ENCODE measurements around the gene RETSAT.

The RETSAT gene

GRCh38 chr2:85307527-85307897, 46.8 kb downstream of the RETSAT start:
- no peak for DNase-seq (ENCODE audit: low spot score)

DNA sequence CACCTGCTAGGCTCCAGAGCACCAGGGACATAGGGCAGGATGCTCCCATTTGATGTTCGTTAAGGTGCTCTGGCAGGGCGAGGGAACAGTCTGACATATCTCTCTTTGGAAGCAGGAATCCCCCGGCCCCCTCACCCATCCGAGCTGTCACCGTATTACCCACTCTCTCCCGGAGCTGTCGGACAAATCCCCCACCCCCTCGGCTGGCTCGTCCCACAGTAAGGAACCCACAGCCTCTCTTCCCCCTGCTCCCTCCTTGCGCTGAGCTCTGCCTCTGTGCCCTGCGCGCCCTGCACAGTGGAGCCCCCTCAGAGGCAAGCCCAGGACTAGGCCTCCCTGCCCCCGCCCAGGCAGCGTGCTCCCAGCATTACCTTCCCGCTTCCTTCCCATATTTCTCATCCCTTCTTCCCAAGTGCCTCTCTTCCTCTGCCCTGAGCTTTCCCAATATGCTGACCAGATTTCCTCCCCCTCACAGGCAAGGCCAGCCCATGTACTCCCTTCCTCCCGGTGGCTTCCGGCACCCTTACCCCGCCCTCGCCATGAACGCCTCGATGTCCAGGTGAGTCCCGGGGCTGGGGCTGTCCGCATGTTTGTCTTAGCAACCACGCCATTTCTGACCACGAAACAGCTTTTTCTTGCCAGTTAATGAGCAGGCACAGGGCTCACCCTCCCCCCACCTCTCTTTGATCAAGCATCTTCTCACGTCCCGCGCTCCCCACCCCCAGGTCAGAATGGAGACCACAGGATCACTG, 50.4 kb downstream of the RETSAT start:
- DNase-seq (ENCODE audit: low spot score) = no peak

DNA sequence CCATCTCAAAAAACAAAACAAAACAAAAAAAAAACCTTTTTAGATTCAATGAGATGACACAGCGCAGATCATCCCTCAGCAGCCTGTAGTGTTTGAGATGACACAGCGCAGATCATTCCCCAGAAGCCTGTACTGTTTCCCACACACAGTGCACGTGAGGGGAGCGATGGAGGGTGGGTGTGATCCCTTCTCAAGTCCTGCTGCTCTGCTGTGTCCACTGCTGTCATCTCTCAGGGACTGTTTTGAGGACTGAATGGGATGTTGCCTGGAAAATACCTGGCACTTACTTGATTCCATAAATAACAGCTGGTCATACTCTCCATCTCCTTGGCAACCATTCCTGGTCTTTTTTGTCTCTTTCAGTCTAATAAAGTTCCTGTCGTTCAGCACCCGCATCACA, 52.2 kb downstream of the RETSAT start:
- DNase-seq (ENCODE audit: low spot score) = no peak
